Chondrocyte (in vitro differentiated cells): ENCODE data around the gene IP6K2. TPM values are rescaled to one million over a fixed set of nuclear protein-coding genes. Genes with fewer than 3 reads are reported as not detected.

Experiments
- DNase-seq: peaks from one replicate; pipeline ENCODE4 v3.0.0; 2021; ENCODE audit warnings: mixed read lengths, low spot score
- H3K27ac Mint-ChIP-seq: one replicate; pipeline ENCODE4 v1.8.0; 2021; ENCODE audit warnings: mild to moderate bottlenecking, moderate library complexity, mixed read lengths; ENCODE audit not compliant: unreplicated experiment
- H3K27me3 Mint-ChIP-seq: 2 replicates; pipeline ENCODE4 v1.8.0; 2021; ENCODE audit warnings: low read depth, mixed read lengths
- H3K36me3 Mint-ChIP-seq: 2 replicates; pipeline ENCODE4 v1.8.0; 2021; ENCODE audit warnings: low read depth, mixed read lengths
- H3K4me1 Mint-ChIP-seq: 2 replicates; pipeline ENCODE4 v1.8.0; 2021; ENCODE audit warnings: low read depth, mild to moderate bottlenecking, mixed read lengths
- H3K4me3 Mint-ChIP-seq: one replicate; pipeline ENCODE4 v1.8.0; 2021; ENCODE audit warnings: mild to moderate bottlenecking, moderate library complexity, mixed read lengths; ENCODE audit not compliant: unreplicated experiment
- H3K9me3 Mint-ChIP-seq: 2 replicates; pipeline ENCODE4 v1.8.0; 2021; ENCODE audit warnings: low read depth, mixed read lengths
- CTCF ChIP-seq: fragments of 200-600 bp; sonication (generic); IDR thresholded peaks from 2 replicates; pipeline ENCODE4 v1.5.0; 2021; ENCODE audit warnings: antibody characterized with exemption, mild to moderate bottlenecking, moderate library complexity
- total RNA-seq: library from RNA; stranded (reverse); gene quantifications from 3 replicates; pipeline ENCODE4 v1.2.1, GENCODE V29; 2021

IP6K2 gene
- total RNA-seq, 1 donor from 2014 or later: 68.8 TPM

GRCh38 chr3:48707157-48707556 is 9.9 kb downstream of the IP6K2 start:
- H3K9me3 Mint-ChIP-seq: no peaks in the 10 kb centered on the region

GRCh38 chr3:48702320-48702920 is 14.6 kb downstream of the IP6K2 start:
- no peak for DNase-seq
- Mint-ChIP-seq H3K36me3 (peaks cover 13% of the 10 kb centered on the region), H3K27me3 (no peaks in the 10 kb centered on the region), H3K9me3 (no peaks in the 10 kb centered on the region), H3K27ac (peak overlapping the region; percentile 19), H3K4me3 (no peak overlapping the region), H3K4me1 (peaks cover 30% of the 10 kb centered on the region)
- no peak for TF ChIP-seq CTCF

More at GRCh38 chr3:48707157-48707556, 9.9 kb downstream of the IP6K2 start:
- Mint-ChIP-seq H3K4me1 (peaks cover 45% of the 10 kb centered on the region), H3K27me3 (no peaks in the 10 kb centered on the region), H3K27ac (no peak overlapping the region), H3K4me3 (no peak overlapping the region), H3K36me3 (peaks cover 12% of the 10 kb centered on the region)
- TF ChIP-seq CTCF: no peak
- no peak for DNase-seq

GRCh38 chr3:48700731-48701405 is 16.2 kb downstream of the IP6K2 start:
- TF ChIP-seq CTCF: no peak
- Mint-ChIP-seq H3K36me3 (peaks cover 14% of the 10 kb centered on the region), H3K27ac (no peak overlapping the region), H3K4me3 (no peak overlapping the region), H3K27me3 (no peaks in the 10 kb centered on the region), H3K9me3 (no peaks in the 10 kb centered on the region), H3K4me1 (peaks cover 39% of the 10 kb centered on the region)
- DNase-seq: no peak

GRCh38 chr3:48698891-48699290 is 18.1 kb downstream of the IP6K2 start:
- TF ChIP-seq CTCF: no peak
- Mint-ChIP-seq H3K4me3 (no peak overlapping the region), H3K27me3 (no peaks in the 10 kb centered on the region), H3K4me1 (peaks cover 51% of the 10 kb centered on the region), H3K36me3 (peaks cover 20% of the 10 kb centered on the region), H3K9me3 (no peaks in the 10 kb centered on the region), H3K27ac (no peak overlapping the region)
- no peak for DNase-seq

GRCh38 chr3:48697952-48698351 is 19.1 kb downstream of the IP6K2 start:
- peaks cover 24% of the 10 kb centered on the region for H3K36me3 Mint-ChIP-seq
- no peaks in the 10 kb centered on the region for H3K27me3 Mint-ChIP-seq
- no peak overlapping the region for H3K4me3 Mint-ChIP-seq
- no peaks in the 10 kb centered on the region for H3K9me3 Mint-ChIP-seq
- peaks cover 58% of the 10 kb centered on the region for H3K4me1 Mint-ChIP-seq
- TF ChIP-seq CTCF: peak; percentile 40
- no peak overlapping the region for H3K27ac Mint-ChIP-seq
- DNase-seq: no peak
